Suprapubic skin (tissue), 4 donors: ENCODE measurements around the gene GPI. TPM values are rescaled to one million over a fixed set of nuclear protein-coding genes. Genes with fewer than 3 reads are reported as not detected.

ENCODE experiments used
- DNase-seq, 2 donors: peaks; one replicate each; pipeline ENCODE4 v3.0.0-alpha.2; 2019; ENCODE audit warnings: low spot score in 2 of 2
- H3K27ac ChIP-seq: fragments of 200-600 bp; sonication (generic); one replicate; pipeline ENCODE4 v1.5.1; 2019
- H3K27me3 ChIP-seq: fragments of 200-600 bp; sonication (generic); one replicate; pipeline ENCODE4 v1.5.1; 2019
- H3K36me3 ChIP-seq: fragments of 200-600 bp; sonication (generic); one replicate; pipeline ENCODE4 v1.5.1; 2019
- H3K4me1 ChIP-seq: fragments of 200-600 bp; sonication (generic); one replicate; pipeline ENCODE4 v1.5.1; 2019
- H3K4me3 ChIP-seq: fragments of 200-600 bp; sonication (generic); one replicate; pipeline ENCODE4 v1.5.1; 2019; ENCODE audit warnings: mild to moderate bottlenecking
- H3K9me3 ChIP-seq: fragments of 200-600 bp; sonication (generic); one replicate; pipeline ENCODE4 v1.5.1; 2019
- EP300 ChIP-seq: sonication (generic); formaldehyde crosslinking; IDR thresholded peaks from one replicate; pipeline ENCODE4 v1.6.1; 2017; ENCODE audit warnings: antibody characterized with exemption
- POLR2A ChIP-seq, 2 donors: fragments of 450-650 bp; IDR thresholded peaks; one replicate each; pipeline ENCODE4 v1.6.1; 2017; ENCODE audit warnings: antibody characterized with exemption in 2 of 2, mild to moderate bottlenecking in 2 of 2, moderate library complexity in 2 of 2
- POLR2AphosphoS5 ChIP-seq, 3 donors: sonication (generic); formaldehyde crosslinking; IDR thresholded peaks; one replicate each; pipeline ENCODE4 v1.6.1; 2017; ENCODE audit warnings: antibody characterized with exemption in 3 of 3
- WGBS: methylation state at CpG from one replicate; pipeline ENCODE4 v1.1.5; 2018; 5-methylcytosine and 5-hydroxymethylcytosine counted together
- total RNA-seq, 4 donors: library from RNA; depleted of rRNA; stranded (reverse); fragments of >200 nt; gene quantifications; one replicate each; pipeline ENCODE4 v1.1.0, GENCODE V29; 2016
- TF ChIP-seq, protein P1 (sequence below), 2 donors: fragments of 200-600 bp in 1 of 2; fragments of 450-650 bp in 1 of 2; sonication (generic) in 1 of 2; IDR thresholded peaks; one replicate each; pipeline ENCODE4 v1.5.1; 2016 to 2019; ENCODE audit warnings: antibody characterized with exemption in 2 of 2, mild to moderate bottlenecking in 1 of 2, moderate library complexity in 1 of 2

The GPI gene
- total RNA-seq, 4 donors from 2014 or later, result 75.8 to 219 (median 180) TPM

DNA sequence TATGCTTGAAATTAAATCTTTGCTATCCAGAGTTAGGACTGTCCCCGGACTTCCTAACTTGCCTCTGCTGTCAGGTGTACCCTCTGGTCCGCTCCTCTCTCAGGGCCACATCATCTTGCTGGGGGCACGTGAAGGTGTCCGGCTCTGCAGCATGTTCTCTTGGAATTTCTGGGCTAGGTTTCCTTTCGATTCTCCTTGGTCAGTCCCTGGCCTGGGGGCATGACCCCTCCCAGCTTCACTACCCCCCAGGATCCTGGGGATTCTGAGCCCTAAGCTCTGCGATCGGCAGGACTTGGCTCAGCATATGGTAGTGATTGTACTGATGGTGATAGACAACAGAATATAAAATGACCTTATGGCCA, 5.1 kb upstream of the GPI start:
- Histone ChIP-seq H3K4me3 (peak overlapping the region; percentile 49), H3K36me3 (no peaks in the 10 kb centered on the region), H3K27me3 (no peaks in the 10 kb centered on the region), H3K4me1 (peaks cover 21% of the 10 kb centered on the region), H3K9me3 (no peaks in the 10 kb centered on the region), H3K27ac (peak overlapping the region; percentile 68)
- DNase-seq, result no peak
- WGBS, result 70% methylated on average over 7 of the region's 7 CpGs
- TF ChIP-seq POLR2A (IDR thresholded peaks at IDR 0.05), result no peak
- TF ChIP-seq POLR2AphosphoS5 (IDR thresholded peaks at IDR 0.05), result no peak
- TF ChIP-seq, protein P1, sequence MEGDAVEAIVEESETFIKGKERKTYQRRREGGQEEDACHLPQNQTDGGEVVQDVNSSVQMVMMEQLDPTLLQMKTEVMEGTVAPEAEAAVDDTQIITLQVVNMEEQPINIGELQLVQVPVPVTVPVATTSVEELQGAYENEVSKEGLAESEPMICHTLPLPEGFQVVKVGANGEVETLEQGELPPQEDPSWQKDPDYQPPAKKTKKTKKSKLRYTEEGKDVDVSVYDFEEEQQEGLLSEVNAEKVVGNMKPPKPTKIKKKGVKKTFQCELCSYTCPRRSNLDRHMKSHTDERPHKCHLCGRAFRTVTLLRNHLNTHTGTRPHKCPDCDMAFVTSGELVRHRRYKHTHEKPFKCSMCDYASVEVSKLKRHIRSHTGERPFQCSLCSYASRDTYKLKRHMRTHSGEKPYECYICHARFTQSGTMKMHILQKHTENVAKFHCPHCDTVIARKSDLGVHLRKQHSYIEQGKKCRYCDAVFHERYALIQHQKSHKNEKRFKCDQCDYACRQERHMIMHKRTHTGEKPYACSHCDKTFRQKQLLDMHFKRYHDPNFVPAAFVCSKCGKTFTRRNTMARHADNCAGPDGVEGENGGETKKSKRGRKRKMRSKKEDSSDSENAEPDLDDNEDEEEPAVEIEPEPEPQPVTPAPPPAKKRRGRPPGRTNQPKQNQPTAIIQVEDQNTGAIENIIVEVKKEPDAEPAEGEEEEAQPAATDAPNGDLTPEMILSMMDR (IDR thresholded peaks at IDR 0.05), result no peak
- TF ChIP-seq EP300, result no peak

DNA sequence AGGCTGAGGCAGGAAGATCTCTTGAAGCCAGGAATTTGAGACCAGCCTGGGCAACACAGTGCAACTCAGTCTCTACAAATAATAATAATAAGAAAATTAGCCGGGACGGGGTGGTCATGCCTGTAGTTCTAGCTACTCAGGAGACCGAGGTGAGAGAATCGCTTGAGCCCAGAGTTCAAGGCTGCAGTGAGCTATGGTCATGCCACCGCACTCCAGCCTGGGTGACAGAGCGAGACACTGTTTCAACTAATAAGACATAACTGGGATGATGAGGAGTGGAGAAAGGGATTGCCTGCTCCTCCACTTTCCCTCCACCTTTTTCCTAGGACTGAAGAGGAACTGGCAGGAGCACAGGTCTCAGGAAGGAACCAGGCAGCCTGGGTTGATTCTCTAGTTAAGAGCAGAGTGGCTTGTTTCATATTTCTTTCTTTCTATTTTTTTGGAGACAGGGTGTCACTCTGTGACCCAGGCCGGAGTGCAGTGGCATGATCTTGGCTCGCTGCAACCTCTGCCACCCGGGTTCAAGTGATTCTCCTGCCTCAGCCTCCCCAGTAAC, 4.6 kb upstream of the GPI start:
- H3K4me3 ChIP-seq, result no peak overlapping the region
- peaks cover 21% of the 10 kb centered on the region for H3K4me1 ChIP-seq
- no peaks in the 10 kb centered on the region for H3K36me3 ChIP-seq
- H3K27me3 ChIP-seq, result no peaks in the 10 kb centered on the region
- 95% methylated on average over 9 of the region's 9 CpGs for WGBS
- DNase-seq, result no peak
- no peak overlapping the region for H3K27ac ChIP-seq
- TF ChIP-seq EP300 (no peak), POLR2AphosphoS5 (IDR thresholded peaks at IDR 0.05) (no peak), POLR2A (IDR thresholded peaks at IDR 0.05) (no peak)
- TF ChIP-seq, protein P1 (IDR thresholded peaks at IDR 0.05), result no peak
- H3K9me3 ChIP-seq, result no peaks in the 10 kb centered on the region

DNA sequence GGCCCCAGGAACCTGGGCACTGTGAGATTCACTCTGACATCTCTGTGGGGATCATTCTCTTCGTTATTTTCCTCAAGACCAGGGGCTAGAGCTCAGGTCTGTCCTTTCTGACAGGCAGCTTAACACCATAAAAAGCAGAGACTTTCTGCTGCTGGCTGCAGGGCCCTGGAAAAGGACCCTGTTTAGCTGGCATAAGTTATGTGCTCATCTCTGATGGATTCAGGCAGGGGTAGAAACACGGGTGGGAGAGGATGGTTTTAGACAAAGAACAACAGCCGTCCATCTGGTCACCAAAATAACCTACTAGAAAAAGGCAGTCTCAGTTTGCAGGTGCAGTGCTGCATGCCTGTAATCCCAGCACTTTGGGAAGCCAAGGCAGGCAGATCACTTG, 2.3 kb upstream of the GPI start:
- WGBS, result 61% methylated on average over 3 of the region's 3 CpGs
- peaks cover 6% of the 10 kb centered on the region for H3K36me3 ChIP-seq
- no peak for TF ChIP-seq POLR2AphosphoS5 (IDR thresholded peaks at IDR 0.05)
- TF ChIP-seq, protein P1 (IDR thresholded peaks at IDR 0.05), result no peak
- no peak for TF ChIP-seq POLR2A (IDR thresholded peaks at IDR 0.05)
- DNase-seq, result no peak
- peaks cover 41% of the 10 kb centered on the region for H3K4me1 ChIP-seq
- no peak overlapping the region for H3K4me3 ChIP-seq
- no peaks in the 10 kb centered on the region for H3K27me3 ChIP-seq
- no peaks in the 10 kb centered on the region for H3K9me3 ChIP-seq
- H3K27ac ChIP-seq, result no peak overlapping the region

DNA sequence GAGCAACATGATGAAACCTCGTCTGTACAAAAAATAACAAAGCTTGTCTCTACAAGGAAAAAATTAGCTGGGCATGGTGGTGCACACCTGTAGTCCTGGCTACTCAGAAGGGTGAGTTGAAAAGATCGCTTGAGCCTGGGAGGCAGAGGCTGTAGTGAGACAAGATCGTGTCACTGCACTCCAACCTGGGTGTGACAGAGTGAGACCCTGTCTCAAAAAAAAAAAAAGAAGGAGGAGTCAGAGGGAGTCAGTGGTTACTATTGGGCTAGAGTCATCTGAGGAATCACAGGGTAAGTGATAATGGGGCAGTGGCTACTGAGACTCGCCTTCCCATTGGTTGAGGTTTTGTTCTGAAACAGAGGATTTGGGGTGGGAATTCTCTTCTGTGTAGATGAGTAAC, 1.9 kb upstream of the GPI start:
- H3K27ac ChIP-seq, result no peak overlapping the region
- no peaks in the 10 kb centered on the region for H3K9me3 ChIP-seq
- peaks cover 44% of the 10 kb centered on the region for H3K4me1 ChIP-seq
- H3K36me3 ChIP-seq, result peaks cover 11% of the 10 kb centered on the region
- TF ChIP-seq, protein P1 (IDR thresholded peaks at IDR 0.05), result no peak
- TF ChIP-seq POLR2A (IDR thresholded peaks at IDR 0.05) (no peak), EP300 (no peak), POLR2AphosphoS5 (IDR thresholded peaks at IDR 0.05) (no peak)
- DNase-seq, result no peak
- no peaks in the 10 kb centered on the region for H3K27me3 ChIP-seq
- WGBS, result 77% methylated on average over 4 of the region's 4 CpGs
- no peak overlapping the region for H3K4me3 ChIP-seq

DNA sequence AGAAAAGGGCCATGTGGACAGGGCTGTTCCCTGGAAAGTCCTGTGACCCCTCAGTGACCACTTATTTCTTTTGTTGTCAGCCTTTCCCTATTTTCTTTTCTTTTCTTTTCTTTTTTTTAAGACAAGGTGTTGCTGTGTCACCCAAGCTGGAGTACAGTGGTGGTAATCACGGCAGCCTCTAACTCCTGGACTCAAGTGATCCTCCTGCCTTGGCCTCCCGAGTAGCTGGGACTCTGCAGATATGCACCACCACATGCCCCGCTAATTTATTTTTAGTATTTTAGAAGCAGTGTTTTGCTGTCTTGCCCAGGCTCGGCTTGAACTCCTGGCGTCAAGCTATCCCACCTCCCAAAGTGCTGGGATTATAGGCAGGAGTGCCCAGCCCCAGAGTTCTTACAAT, 1.1 kb upstream of the GPI start:
- Histone ChIP-seq H3K27ac (no peak overlapping the region), H3K27me3 (no peaks in the 10 kb centered on the region), H3K4me3 (no peak overlapping the region), H3K4me1 (peaks cover 38% of the 10 kb centered on the region), H3K36me3 (peaks cover 19% of the 10 kb centered on the region), H3K9me3 (no peaks in the 10 kb centered on the region)
- DNase-seq, result no peak
- 78% methylated on average over 5 of the region's 5 CpGs for WGBS
- TF ChIP-seq, protein P1 (IDR thresholded peaks at IDR 0.05), result no peak
- TF ChIP-seq EP300 (no peak), POLR2AphosphoS5 (IDR thresholded peaks at IDR 0.05) (no peak), POLR2A (IDR thresholded peaks at IDR 0.05) (no peak)
